K562 (cell line): ENCODE results near the gene JHY. TPM values are rescaled to one million over a fixed set of nuclear protein-coding genes. Genes with fewer than 3 reads are reported as not detected.

Source experiments
- ATAC-seq: fragments of 200-7000 bp; cut with Tn5 transposase; 3 replicates; pipeline ENCODE4 v1.9.1; 2020; ENCODE audit warnings: moderate library complexity
- BruUV-seq: library from RNA; stranded (reverse); fragments of 400-500 nt; replicated peaks from 2 replicates; lab custom pipeline; 2021; lab: Mats Ljungman, UMichigan
- CTCF ChIA-PET: fragments of 300-600 bp; formaldehyde crosslinking; extraction: SDS; loops from one replicate; lab custom pipeline; 2021; ENCODE audit warnings: low intra/inter-chr PET ratio; lab: Yijun Ruan, JAX
- POLR2A ChIA-PET: fragments of 300-600, 350-650 bp; sonication (Branson Sonifier 250); formaldehyde crosslinking; extraction: SDS; loops from one replicate; lab custom pipeline; 2021; ENCODE audit warnings: antibody characterized with exemption, inconsistent platforms; lab: Yijun Ruan, JAX
- DNase-seq, 4 experiments: peaks; one replicate each; pipeline versions ENCODE4 v3.0.0 to v3.0.0-alpha.2; 2011 to 2018; ENCODE audit warnings: low spot score in 3 of 4, mixed read lengths in 3 of 4; ENCODE audit errors: extremely low read depth in 1 of 4
- FAIRE-seq: peaks from 2 replicates; lab custom pipeline; 2011; peaks lifted over from hg19 to GRCh38; lab: Jason Lieb, UNC
- H2AFZ ChIP-seq: 2 replicates; pipeline ENCODE4 v1.6.0; 2011; ENCODE audit warnings: low read depth, low read length, control low read depth, inconsistent platforms
- H3K27ac ChIP-seq: fragments of 200-600 bp; 3 replicates; pipeline ENCODE4 v1.8.0; 2011; ENCODE audit warnings: low read depth, mild to moderate bottlenecking, control low read depth, inconsistent platforms, low read length, moderate library complexity, mixed read lengths; ENCODE audit errors: extremely low read depth
- H3K27me3 ChIP-seq, 2 experiments: fragments of 300-600 bp in 1 of 2; 2 replicates in 1 of 2; 3 replicates in 1 of 2; pipeline versions ENCODE4 v1.6.0 to v1.8.0; 2011; ENCODE audit warnings: inconsistent platforms in 2 of 2, low read length in 2 of 2, mild to moderate bottlenecking in 1 of 2, mixed read lengths in 1 of 2, moderate library complexity in 1 of 2; ENCODE audit not compliant: control insufficient read depth in 2 of 2, insufficient read depth in 2 of 2
- H3K36me3 ChIP-seq: fragments of 300-600 bp; 3 replicates; pipeline ENCODE4 v1.8.0; 2011; ENCODE audit warnings: mild to moderate bottlenecking, low read length, inconsistent platforms; ENCODE audit not compliant: control insufficient read depth, insufficient read depth
- H3K4me1 ChIP-seq, 2 experiments: fragments of 200-600 bp in 1 of 2; replicated peaks in 1 of 2; 2 replicates in 1 of 2; 3 replicates in 1 of 2; pipeline versions ENCODE4 v1.5.1 to v1.8.0; 2011; ENCODE audit warnings: inconsistent platforms in 2 of 2, low read length in 2 of 2, mild to moderate bottlenecking in 1 of 2, mixed read lengths in 1 of 2, moderate library complexity in 1 of 2; ENCODE audit not compliant: control insufficient read depth in 2 of 2, insufficient read depth in 2 of 2
- H3K4me2 ChIP-seq: 2 replicates; pipeline ENCODE4 v1.6.1; 2011; ENCODE audit warnings: low read length, control low read depth, inconsistent platforms, mixed read lengths; ENCODE audit not compliant: insufficient read depth
- H3K4me3 ChIP-seq: fragments of 200-600 bp; sonication (generic), shearing (Covaris generic); 2 replicates; pipeline ENCODE4 v1.5.1; 2016; ENCODE audit warnings: control low read depth, inconsistent platforms
- H3K79me2 ChIP-seq: fragments of 200-600 bp; 3 replicates; pipeline ENCODE4 v1.8.0; 2011; ENCODE audit warnings: low read length, inconsistent platforms; ENCODE audit not compliant: control insufficient read depth, insufficient read depth
- H3K9ac ChIP-seq, 2 experiments: 2 replicates each; pipeline versions ENCODE4 v1.6.0 to v1.6.1; 2011; ENCODE audit warnings: low read depth in 2 of 2, low read length in 2 of 2, control low read depth in 1 of 2, inconsistent platforms in 1 of 2, mild to moderate bottlenecking in 1 of 2, mixed read lengths in 1 of 2; ENCODE audit not compliant: insufficient read depth in 1 of 2
- H3K9me1 ChIP-seq: one replicate; pipeline ENCODE4 v1.6.0; 2011; ENCODE audit warnings: inconsistent platforms, mild to moderate bottlenecking, low read length, moderate library complexity; ENCODE audit not compliant: control insufficient read depth, insufficient read depth
- H3K9me3 ChIP-seq: replicated peaks from 2 replicates; pipeline ENCODE4 v1.5.1; 2011; ENCODE audit warnings: low read depth, low read length, inconsistent platforms; ENCODE audit not compliant: control insufficient read depth, insufficient read depth
- H4K20me1 ChIP-seq: replicated peaks from 2 replicates; pipeline ENCODE4 v1.6.1; 2011; ENCODE audit warnings: low read length, inconsistent platforms, mixed read lengths; ENCODE audit not compliant: control insufficient read depth, insufficient read depth
- GATA2 ChIP-seq: sonication (generic); formaldehyde crosslinking; IDR thresholded peaks from 2 replicates; pipeline ENCODE4 v1.4.0; 2020; ENCODE audit warnings: mild to moderate bottlenecking, missing genetic modification reagents
- IRF1 ChIP-seq: sonication (generic); formaldehyde crosslinking; IDR thresholded peaks from 2 replicates; pipeline ENCODE4 v1.8.0; 2022; ENCODE audit warnings: missing genetic modification reagents, mild to moderate bottlenecking, borderline replicate concordance
- U2AF1 ChIP-seq: fragments of 200-400 bp; formaldehyde crosslinking; optimal IDR thresholded peaks from 2 replicates; pipeline ENCODE3; 2017; ENCODE audit warnings: mild to moderate bottlenecking, low read depth, low read length, moderate library complexity
- WGBS: fragments of 100-300 bp; shearing (Covaris generic); methylation state at CpG from one replicate; pipeline ENCODE4 v1.1.6; 2016; ENCODE audit warnings: low coverage, mixed read lengths; ENCODE audit not compliant: insufficient coverage; ENCODE audit errors: missing lambda C conversion rate; 5-methylcytosine and 5-hydroxymethylcytosine counted together
- in situ Hi-C: fragments of 300-500 bp; cut with MboI; formaldehyde crosslinking; loops from 4 replicates; pipeline ENCODE4 v1.15.0; 2018; ENCODE audit warnings: inconsistent platforms, mixed read lengths
- intact Hi-C: fragments of 100-400 bp; cut with micrococcal nuclease; formaldehyde crosslinking; loops from 2 replicates; pipeline ENCODE4 v1.14.2; 2022
- polyA plus RNA-seq, 8 experiments: library from polyadenylated mRNA; depleted of rRNA in 4 of 8; stranded (reverse) in 5 of 8; unstranded in 3 of 8; fragments of >200 nt; fragmentation: Nextera tagmentation in 2 of 8; fragmentation: Illumina TruSeq in 1 of 8; extraction: Ambion mirVana in 2 of 8; extraction: Trizol in 1 of 8; gene quantifications; 2 replicates each; pipeline versions ENCODE4 v1.2.1 to v1.2.3, GENCODE V29; 2011 to 2014; ENCODE audit warnings: inconsistent platforms in 1 of 8, missing spikeins in 1 of 8
- total RNA-seq, 7 experiments: library from RNA; depleted of rRNA in 6 of 7; stranded (reverse); fragments of >200 nt in 6 of 7; fragmentation: Illumina TruSeq in 2 of 7; extraction: Trizol in 2 of 7; gene quantifications; 2 replicates each; pipeline versions ENCODE4 v1.2.1 to v1.2.3, GENCODE V29; 2011 to 2021; ENCODE audit warnings: low replicate concordance in 1 of 7

The JHY gene
- total and polyA plus RNA-seq, 9 of the 15 experiments (the other 6 are each of a cell fraction or from before 2014, with no cell fraction given) = not detected

DNA sequence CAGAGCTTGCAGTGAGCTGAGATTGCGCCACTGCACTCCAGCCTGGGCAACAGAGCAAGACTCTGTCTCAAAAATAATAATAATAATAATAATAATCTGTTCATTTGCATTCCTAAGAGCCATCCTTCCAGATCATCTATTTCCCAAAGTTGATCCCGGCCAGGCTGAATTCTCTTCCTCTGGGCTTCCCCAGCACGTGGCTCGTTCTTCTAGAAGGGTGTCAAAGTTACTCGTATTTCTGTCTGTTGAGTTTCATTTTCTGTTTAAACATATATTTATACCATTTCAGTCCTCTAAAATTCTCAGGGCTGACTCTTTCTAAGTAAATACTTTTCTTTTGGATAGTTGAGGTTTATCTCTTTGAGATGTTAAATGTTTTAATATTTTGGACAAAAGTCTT, 4.8 kb upstream of the JHY start (continued):
- TF ChIP-seq U2AF1 = no peak

DNA sequence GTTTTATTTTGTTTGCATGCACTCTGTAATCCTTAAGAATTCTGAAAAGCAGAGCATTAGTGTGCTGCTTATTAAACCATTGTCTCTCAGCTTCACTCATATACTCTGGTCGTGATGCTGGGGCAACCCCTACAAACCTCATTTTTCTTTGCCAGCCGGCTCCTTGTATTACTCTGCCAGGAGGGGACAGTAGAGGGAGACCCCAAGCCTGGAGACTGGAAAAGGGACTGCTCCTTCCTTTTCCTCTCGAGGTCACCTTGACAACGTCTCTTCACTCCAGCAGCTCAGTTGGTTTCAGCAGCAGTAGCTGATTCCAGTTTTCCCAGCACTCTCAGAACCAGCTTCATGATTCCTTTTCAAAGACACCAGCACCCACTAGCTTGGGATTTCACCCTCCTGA, 2.8 kb upstream of the JHY start:
- POLR2A ChIA-PET = no interaction called here
- H4K20me1 ChIP-seq = no peaks in the 10 kb centered on the region
- H3K27ac ChIP-seq = no peak overlapping the region
- no peak overlapping the region for H3K9ac ChIP-seq
- DNase-seq = no peak
- in situ Hi-C loops (no loop called here), intact Hi-C loops (no loop called here)
- H3K9me1 ChIP-seq = no peaks in the 10 kb centered on the region
- no peak for FAIRE-seq
- no peak overlapping the region for H3K4me2 ChIP-seq
- peaks cover 0 to 8% of the 10 kb centered on the region in 2 experiments; a peak in 2 of 5 replicates for H3K4me1 ChIP-seq
- no peak overlapping the region for H3K4me3 ChIP-seq
- H3K36me3 ChIP-seq = no peaks in the 10 kb centered on the region
- 2% methylated on average over 4 of the region's 4 CpGs for WGBS
- no peak overlapping the region for H2AFZ ChIP-seq
- H3K9me3 ChIP-seq = no peaks in the 10 kb centered on the region
- BruUV-seq = no TSS peak
- no peak for ATAC-seq
- H3K27me3 ChIP-seq = peaks cover 12 to 26% of the 10 kb centered on the region in 2 experiments; a peak in 4 of 5 replicates
- H3K79me2 ChIP-seq = no peaks in the 10 kb centered on the region
- TF ChIP-seq IRF1 (no peak), GATA2 (CRISPR knock-in tag) (no peak)
- CTCF ChIA-PET = no interaction called here
